ENCODE data around the gene A4GNT.
"Not testable (repeated sequence)": the region's sequence is repeated elsewhere in the genome, so short reads cannot be mapped to it uniquely, and the experiment has no call there.

A4GNT gene

DNA sequence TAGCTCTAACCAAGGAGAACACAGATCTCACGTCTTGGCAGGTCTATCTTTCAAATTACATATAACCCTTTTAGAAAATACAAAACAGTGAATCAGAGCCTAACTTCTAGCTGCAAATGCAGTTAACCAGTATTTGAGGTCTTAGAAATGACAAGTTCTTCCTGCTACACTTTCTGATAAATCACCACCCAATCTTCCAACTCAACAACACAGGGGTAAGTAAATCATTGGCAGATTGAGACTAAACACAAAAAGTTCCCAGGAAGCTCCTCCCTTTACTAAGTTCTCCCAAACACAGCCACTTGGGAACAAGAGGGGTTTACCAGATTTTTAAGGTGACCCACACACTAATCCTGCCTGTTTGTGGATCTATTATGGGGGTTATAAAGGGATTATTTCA is at the start of gene A4GNT:
Gene A4GNT, minus strand, starts transcription at position 152 of the 400 bp plus-strand sequence. CDS start 1,134 bp downstream, outside the sequence.
- no peak for FAIRE-seq

DNA sequence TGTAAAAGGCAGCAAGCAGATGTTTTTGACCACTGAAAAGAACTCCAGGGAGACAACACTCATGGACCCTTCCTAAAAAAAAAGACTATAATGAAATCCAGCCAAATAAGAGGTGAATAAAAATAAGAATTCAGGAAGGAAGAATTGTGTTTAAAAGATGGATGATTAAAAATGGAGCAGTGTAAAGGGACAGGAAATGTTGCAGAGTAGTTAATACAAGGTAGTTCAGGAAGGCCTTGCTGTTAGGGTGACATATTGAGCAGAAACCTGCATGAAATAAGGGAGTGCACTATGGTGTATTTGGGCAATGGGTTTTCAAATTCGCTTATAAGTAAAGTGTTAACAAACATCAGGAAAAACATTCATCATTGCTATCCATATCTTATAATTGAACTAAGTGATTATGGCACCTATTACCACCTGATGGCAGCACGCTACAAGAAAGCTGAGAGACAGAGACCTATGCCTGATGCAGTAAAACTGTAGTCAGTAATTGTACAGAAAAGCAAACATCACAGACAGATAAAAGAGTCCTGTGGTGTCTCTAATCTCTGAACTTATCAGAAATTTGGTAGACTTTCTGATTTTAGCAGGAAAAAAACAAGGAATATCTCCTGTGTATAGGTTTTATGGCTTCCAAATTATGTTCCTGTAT is 48.3 kb upstream of the A4GNT start:
- FAIRE-seq = peak; percentile 98

DNA sequence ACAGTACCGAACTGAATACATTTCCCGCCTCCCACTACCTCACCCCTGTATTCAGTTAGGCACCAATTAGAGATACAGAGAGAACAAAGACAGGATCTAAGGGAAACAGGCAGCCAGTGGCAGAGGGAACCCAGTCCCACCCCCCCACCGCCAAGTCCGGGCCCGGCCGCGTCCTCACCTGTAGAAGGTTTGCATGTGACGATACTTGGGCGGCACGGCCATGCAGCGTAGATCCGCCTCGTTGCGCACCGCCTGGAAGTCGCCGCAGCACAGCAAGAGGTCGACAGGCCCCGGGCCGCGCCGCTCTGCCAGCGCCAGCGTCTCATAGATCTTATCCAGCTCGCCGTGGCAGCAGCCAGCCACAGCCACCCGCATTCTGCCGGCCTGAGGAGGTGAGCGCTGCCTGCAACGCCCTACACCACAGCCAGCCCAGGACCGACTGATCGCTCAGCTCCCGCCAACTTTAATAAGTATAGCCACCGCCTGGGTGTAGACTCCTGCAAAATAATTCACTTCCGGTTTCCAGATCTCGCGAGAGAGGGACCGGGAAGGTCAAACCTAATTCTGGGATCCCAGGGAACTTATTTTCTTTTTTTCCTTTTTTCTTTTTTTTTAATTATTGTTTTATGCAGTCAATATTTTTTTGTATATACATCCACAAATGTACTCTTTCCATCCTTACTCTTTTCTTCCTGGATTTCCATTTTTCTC is 42.4 kb upstream of the A4GNT start, which contains the start of gene DBR1:
Gene DBR1, minus strand, starts transcription at position 501 of the 711 bp plus-strand sequence. Its CDS starts 126 bp downstream, at position 375.
- FAIRE-seq = peak; percentile 90

DNA sequence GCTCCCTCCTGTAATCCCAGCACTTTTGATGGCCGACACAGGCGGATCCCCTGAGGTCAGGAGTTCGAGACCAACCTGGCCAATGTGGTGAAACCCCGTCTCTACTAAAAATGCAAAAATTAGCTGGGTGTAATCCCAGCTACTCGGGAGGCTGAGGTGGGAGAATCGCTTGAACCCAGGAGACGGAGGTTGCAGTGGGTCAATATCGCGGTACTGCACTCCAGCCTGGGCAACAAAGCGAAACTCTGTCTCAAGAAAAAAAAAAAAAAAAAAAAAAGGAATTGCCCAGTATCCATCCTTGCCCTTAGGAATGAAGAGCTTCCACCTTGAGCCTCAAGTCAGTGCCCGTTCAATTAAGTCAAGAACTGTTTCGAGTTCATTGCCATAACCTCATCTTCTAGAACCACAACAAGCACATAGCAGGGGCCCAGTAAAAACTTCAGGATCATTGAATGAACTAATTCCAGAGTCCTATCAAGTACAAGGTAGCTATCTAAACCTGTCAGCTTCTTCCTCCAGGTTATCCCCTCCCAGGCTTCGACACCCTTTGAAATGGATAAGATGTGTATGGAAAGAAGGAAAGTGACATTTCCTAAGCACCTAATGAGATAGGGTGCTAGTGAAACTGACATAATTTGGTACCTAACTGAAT is 41.7 kb upstream of the A4GNT start:
- FAIRE-seq = no peak

DNA sequence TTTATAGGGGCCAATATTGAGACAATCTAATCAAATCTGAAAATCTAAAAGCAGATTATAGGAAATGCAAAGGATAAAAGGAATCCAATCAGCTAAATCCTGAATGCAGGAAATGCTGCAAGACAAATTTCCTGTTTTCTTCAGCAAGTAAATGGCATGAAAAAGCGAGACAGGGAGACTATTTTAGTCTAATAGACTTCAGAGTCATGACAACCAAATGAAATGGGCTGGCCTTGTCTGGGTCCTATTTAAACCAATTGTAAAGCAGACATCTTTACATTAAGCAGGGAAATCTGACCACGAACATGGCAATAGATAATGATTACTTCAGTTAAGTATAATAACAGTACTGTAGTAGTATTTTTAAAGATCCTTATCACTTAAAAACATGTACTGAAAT is 40.4 kb upstream of the A4GNT start:
- no peak for FAIRE-seq

DNA sequence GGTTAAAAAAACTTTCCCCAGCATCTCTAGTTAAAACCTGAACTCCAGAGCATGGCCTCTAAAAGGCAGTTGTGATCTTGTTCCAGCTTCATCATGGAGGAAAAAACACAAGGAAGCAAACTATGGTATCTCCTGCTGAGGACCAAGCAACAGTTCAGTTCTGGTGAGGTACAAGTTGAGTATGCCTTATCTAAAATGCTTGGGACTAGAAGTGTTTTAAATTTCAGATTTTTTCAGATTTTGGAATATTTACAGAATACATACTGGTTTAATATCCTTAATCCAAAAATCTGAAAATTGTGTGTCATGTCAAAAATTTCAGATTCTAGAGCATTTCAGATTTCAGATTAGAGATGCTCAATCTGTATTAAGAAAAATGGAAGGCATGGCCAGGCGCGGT is 32.9 kb upstream of the A4GNT start:
- FAIRE-seq = no peak

DNA sequence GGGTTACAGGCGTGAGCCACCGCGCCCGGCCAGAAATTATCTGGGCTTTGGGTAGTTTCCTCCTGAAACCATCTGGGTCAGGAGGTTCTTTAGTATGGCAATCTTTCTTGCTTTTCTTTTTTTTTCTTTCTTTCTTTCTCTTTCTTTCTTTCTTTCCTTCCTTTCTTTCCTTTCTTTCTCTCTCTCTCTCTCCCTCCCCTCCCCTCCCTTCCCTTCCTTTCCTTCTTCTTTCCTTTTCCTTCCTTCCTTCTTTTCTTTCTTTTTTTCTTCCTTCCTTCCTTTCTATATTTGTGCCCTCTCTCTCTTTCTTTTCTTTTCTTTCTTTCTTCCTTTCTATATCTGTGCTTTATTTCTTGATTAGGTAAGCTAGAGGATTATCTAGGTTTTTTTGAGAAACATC is 25.6 kb upstream of the A4GNT start:
- FAIRE-seq = no peak

DNA sequence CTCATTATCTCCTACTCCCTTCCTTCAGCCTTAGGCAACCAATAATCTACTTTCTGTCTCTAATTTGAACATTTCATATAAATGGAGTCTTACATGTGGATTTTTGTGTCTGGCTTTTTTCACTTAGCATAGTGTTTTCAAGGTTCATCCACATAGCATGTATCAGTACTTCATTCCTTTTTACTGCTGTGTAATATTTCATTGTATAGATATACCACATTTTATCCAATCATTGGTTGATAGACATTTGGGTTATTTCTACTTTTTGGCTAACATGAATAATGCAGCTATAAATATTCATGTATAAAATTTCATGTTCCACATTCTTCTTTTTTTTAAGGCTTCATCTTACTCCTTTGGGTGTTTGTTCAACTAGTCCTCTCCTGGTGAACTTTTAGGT is 22.3 kb upstream of the A4GNT start:
- no peak for FAIRE-seq

DNA sequence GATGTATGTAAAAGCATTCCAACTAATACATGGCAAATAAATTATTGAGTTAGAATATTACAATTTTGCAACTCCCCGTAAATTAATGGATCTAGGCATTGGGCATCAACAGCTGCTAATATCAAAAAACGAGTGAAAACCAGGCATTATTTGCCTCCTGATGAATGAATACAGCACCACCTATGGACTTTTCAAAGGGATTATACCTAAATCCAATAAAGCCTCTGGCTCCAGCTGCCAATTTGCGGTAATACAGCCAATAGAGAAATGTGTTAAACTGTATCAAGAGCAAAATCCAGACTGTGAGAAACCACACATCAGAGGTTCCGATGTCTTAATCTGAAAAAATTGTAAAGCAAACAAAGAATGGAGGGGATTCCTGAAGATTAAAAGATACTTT is 16.3 kb upstream of the A4GNT start:
- no peak for FAIRE-seq

DNA sequence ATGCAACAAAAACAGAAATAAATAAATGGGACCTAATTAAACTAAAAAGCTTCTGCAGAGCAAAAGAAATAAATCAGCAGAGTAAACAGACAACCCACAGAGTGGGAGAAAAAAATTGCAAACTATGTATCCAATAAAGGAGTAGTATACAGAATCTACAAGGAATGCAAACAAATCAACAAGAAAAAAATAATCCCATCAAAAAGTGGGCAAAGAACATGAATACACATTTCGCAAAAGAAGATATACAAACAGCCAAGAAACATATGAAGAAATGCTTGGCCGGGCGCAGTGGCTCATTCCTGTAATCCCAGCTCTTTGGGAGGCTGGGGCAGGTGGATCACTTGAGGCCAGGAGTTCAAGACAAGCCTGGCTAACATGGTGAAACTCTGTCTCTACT is 10.0 kb upstream of the A4GNT start:
- not testable (repeated sequence) for FAIRE-seq

DNA sequence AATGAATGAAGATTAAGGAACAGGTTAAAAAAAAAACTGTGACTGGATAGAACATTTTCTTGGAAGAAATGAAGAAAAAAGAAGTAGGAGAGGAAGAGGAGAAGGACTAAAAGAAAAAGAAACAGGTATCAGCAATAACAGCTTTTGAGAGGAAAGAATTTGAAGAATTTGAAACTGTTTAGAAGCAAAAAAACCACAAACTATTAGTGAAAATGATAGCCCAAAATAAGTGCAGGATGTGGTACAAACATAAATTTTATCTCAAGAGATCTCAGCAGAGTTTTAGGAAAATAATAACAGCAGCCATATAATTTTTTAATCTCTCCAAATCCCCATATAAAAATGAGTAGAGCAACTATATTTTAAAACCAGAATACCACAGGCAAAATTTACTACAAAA is 8.8 kb upstream of the A4GNT start:
- no peak for FAIRE-seq

DNA sequence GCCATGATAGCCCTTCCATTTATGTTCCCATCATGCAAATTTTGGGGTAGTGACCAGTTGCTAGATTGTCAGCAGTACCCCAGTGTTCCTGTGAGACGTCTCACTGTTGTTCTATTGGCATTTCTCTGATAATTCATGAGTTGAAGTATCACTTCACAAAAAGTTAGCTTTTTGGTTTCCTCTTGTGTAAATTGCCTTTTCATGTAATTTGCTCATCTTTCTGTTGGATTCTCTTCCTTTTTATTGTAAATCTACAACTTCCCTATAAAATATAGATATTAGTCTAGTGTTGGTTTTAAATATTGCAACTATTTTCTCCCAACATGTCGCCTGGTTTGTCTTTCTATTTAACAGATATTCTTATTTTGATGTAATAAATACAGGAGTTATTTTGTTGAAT is 7.5 kb upstream of the A4GNT start:
- no peak for FAIRE-seq

DNA sequence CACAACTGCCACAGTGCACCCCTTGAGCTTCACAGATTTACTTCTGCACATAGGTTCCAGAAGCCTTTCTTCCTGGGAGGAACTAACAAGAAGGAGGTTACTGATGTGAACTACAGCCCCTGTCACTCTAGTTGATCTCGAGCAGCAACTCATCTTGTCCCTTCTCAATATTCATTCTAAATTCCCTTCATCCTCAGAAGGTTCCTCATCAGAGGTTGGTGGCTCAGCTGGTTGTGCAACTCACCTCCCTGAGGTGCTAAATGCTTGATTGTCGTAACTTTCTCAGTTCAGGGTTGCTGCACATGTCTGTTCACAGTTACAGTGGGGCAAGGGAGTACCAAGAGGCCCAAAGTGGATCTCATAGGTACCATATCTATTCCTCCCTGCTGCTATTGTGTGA is 5.7 kb upstream of the A4GNT start:
- FAIRE-seq = no peak

DNA sequence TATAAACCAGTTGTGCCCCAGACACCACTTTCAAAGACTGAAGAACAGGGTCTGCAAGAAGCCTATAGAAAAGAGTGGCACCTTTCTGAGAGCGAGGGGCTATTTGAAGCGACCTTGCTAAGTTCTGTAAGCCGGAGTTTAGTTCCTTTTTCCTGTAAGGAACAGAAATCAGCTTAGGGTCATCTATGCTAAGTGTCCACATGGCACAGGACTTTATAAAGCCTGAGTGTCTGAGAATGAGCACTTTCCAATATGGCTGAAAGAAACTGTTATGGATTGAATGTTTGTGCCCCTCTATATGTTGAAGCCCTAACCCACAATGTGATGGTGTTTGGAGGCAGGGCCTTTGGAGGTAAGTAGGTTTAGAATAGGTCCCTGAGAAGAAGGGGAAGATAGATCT is 4.0 kb upstream of the A4GNT start:
- no peak for FAIRE-seq

DNA sequence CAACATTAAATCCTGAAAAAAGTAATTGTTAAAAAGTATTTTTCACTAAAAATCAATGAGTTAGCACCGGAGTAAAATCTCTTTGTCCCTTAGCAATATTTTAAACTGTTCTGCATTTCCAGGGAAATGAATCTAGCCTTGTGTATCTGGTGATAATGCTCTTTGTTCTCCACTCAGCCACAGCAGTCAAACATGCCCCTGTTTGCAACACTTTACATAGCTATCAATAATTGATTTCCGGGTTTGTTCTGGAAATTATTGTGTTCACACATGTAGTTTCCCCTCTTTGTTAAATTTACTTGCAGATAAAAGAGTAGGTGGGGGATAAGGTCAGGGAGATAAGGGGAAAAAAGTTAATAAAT is 3.6 kb upstream of the A4GNT start:
- FAIRE-seq = no peak

DNA sequence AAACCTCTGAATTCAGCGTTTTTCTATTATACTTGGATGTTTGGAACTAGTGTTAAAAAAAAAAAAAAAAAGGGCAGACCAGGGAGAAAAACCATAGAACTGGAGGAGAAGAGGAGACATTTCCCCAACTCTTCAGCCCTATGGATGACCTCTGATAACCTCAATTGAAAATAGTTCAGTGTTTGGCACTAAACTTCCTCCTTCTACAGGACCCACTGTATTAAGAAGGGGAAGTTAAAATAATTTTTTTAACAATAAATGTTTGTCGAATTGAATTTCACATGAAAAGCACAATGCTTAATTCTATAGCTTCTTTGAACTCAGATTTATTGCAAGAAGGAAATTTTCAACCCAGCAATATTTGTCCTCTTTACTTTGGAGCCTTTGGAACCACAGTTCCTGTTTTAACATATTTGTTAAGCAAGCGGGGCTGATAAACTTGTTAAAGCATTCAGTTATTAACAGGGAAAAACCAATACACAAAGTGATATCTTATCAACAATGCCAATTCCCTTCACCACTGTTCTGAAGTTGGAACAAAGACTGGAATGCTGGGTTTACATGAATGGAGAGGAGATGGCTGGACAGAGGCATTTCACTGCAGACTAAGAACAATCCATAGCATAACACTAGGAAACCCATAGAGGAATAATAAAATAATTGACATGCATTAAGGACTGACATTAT is 3.1 kb upstream of the A4GNT start:
- FAIRE-seq = no peak

DNA sequence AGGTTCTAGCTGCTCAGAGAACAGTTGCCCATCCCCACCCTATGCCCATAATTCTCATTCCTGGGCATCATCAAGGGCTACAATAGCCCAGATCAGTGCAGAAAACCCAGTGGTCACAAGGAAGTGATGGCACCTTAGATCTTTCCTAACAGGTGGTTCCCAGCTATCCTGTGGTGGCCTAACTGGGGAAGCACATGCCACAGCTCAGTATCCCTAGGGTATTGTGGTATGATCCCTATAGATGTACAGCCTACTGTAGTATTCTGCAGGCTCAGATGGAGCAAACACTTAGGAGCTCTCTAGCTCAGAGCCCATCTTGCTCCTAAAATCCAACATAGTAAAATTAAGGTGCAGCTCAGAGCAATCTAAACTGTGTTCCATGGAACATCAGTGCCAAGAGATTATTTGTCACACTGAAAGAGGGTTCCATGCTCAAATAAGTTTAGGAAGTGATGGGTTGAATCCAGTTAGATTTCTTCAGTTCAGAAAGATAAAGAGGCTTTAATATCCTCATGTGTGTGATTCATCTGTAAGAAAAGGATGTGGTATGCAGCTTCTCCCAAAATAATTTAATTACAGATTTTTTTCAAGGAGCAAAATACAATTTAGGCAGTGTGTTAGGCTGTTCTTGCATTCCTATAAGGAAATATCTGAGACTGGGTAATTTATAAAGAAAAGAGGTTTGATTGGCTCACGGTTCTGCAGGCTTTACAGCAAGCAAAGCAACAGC is 4.4 kb downstream of the A4GNT start:
- no peak for FAIRE-seq

DNA sequence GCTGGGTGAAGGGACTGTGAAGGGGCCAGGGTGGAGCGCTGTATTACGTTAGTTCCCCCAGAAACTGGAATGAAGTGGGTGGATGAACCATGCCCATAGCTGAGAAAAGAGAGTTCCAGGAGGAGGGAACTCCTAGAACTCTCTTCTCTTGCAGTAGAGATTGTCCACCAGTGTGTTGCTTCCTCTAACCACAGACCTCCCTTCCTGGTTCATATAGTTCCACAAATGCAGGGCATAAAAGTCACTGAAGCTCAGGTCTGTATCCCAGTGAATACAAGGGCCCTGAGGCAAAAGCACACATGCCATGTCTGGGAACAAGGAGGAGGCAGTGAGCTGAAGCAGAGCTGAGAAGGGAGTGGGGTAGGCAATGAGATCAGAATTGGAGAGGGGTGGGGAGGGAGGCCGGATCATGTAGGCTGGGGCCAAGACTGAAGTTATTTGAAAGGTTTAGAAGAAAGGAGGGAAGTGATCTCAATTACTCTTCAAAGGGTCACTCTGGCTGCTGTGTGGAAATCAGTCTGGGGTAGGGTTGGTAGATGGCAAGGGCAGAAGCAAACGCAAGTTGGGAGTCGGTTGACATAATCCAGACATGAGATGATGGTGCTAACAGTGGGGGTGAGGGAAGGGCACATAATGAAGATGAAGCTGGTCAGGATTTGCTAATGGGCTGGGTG is 6.5 kb downstream of the A4GNT start:
- no peak for FAIRE-seq

DNA sequence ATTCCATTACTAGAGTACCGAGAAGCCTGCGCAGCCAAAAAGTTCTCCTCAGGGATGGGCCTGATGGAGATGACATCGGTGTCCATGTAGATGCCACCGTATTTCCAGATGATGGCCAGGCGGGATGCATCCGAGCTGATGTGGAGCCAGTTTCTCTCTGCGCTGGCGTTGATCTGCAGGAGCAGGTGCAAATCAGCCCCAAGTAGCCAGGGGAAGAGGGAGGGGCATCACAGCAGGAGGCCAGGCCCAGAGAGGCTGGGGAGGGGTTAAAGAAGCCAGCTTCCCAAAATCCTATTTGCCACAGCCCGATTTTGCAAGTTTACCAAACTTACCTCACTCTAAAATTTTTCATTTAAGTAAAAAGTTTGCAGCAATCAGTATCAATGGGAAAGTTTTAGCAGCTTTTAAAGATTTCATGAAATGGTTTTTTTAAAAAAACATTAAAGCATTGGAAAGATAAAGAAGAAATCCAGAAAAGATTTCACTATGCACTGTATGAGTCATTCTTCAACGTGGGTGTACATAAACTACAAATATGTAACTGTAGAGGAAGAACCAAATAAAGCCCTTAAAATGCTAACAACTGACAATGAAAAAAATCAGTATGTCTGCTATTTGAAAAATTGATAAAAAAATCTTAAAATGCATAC is 7.4 kb downstream of the A4GNT start:
- no peak for FAIRE-seq

DNA sequence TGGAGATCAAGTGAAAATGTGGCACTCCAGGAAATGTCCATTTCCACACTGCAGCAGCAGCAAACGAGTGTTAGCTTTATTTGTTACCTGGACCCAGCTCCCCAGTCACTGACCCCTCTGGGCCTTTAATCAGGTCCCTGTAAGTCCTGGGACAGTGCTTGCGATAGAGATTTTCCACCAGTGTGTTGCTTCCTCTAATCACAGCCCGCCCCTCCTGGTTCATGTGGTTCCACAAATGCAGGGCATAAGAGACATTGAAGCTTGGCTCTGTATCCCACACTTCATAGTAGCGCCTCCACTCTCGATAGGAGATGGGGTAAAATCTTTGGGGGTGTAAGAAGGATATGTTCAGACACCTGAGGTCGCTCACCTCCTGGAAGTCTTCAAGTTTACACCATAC is 8.0 kb downstream of the A4GNT start:
- no peak for FAIRE-seq

DNA sequence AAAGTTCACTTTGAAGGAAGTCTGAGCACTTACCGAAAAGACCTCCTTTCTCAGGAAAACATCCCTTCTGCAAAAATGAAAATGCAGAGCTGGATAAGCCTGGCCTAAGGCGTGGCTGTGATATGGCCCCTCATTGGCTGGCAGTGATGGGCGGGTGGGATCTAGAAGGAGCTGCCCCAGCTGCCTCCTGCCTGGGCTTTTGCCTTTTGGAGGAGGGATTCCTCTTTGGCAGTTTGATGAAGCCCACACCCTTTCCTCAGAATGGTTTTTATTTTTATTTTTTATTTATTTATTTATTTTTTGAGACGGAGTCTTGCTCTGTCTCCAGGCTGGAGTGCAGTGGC is 12.8 kb downstream of the A4GNT start:
- FAIRE-seq = no peak
